Prostate gland (tissue), 2 donors: ENCODE results near the gene CPNE4. TPM values are rescaled to one million over a fixed set of nuclear protein-coding genes. Genes with fewer than 3 reads are reported as not detected.

Experiments used
- DNase-seq: peaks from one replicate; pipeline ENCODE4 v3.0.0-alpha.2; 2019; ENCODE audit warnings: low spot score
- H3K27ac ChIP-seq, 2 donors: fragments of 200-600 bp; sonication (generic); 2 replicates each; pipeline ENCODE4 v1.5.1; 2017 to 2019
- H3K27me3 ChIP-seq: fragments of 200-600 bp; sonication (generic); replicated peaks from 2 replicates; pipeline ENCODE4 v1.5.1; 2019; ENCODE audit not compliant: insufficient read depth
- H3K36me3 ChIP-seq, 2 donors: fragments of 200-600 bp; sonication (generic); 1 replicate in 1 of 2; 2 replicates in 1 of 2; pipeline versions ENCODE4 v1.5.1 to v1.8.1; 2017 to 2019
- H3K4me1 ChIP-seq: fragments of 200-600 bp; sonication (generic); replicated peaks from 2 replicates; pipeline ENCODE4 v1.5.1; 2019
- H3K4me3 ChIP-seq, 2 donors: fragments of 200-600 bp; sonication (generic); 2 replicates each; pipeline ENCODE4 v1.5.1; 2017 to 2019
- H3K9me3 ChIP-seq: fragments of 200-600 bp; sonication (generic); 2 replicates; pipeline ENCODE4 v1.5.1; 2017
- POLR2A ChIP-seq: fragments of 450-650 bp; IDR thresholded peaks from one replicate; pipeline ENCODE4 v1.6.1; 2016; ENCODE audit warnings: antibody characterized with exemption, mild to moderate bottlenecking
- POLR2AphosphoS5 ChIP-seq: sonication (generic); formaldehyde crosslinking; IDR thresholded peaks from one replicate; pipeline ENCODE4 v1.6.1; 2017; ENCODE audit warnings: antibody characterized with exemption
- WGBS: methylation state at CpG from one replicate; pipeline ENCODE4 v1.1.5; 2018; 5-methylcytosine and 5-hydroxymethylcytosine counted together
- intact Hi-C: fragments of 100-400 bp; cut with DNase I; formaldehyde crosslinking; loops from one replicate; pipeline ENCODE4 v1.14.2; 2022
- total RNA-seq, 2 donors: library from RNA; depleted of rRNA; stranded (reverse); fragments of >200 nt; gene quantifications; one replicate each; pipeline ENCODE4 v1.1.0, GENCODE V29; 2016
- TF ChIP-seq, protein P1 (sequence below), 4 experiments: fragments of 200-600 bp in 2 of 4; fragments of 450-650 bp in 2 of 4; sonication (generic) in 2 of 4; IDR thresholded peaks; 1 replicate in 3 of 4; 2 replicates in 1 of 4; pipeline ENCODE4 v1.5.1; 2016 to 2019; ENCODE audit warnings: antibody characterized with exemption in 4 of 4, mild to moderate bottlenecking in 2 of 4, moderate library complexity in 2 of 4

The CPNE4 gene
- total RNA-seq, 2 donors from 2014 or later, result 39.9 to 68.2 TPM

DNA sequence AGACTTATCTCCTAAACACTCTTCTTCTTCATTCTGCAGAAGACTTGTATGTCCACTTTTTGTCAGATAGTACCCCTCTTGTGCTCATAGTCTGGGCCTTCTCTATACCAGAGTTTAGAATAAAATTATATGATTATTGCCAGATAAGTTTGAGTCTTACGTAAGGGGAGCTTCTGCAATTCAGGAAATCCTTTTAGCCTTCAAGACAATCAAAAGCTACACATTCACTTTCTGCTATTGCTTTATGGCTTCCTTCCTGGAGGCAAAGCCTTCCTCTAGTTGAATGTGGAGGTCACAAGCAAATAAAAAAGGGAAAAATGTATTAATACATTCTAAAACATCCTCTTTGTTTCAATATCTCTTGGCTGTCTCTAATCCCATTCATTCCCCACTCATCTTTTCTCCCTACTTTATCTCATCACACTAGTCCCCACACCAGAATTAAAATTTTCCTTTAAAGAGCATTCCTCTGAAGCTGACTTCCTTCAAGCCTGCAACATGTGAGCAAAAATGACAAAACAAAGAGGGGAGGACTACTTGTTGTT, 186.8 kb downstream of the CPNE4 start:
- no peaks in the 10 kb centered on the region for H3K27me3 ChIP-seq
- intact Hi-C loops, result no loop called here
- H3K27ac ChIP-seq, result no peak overlapping the region
- no peaks in the 10 kb centered on the region for H3K36me3 ChIP-seq
- no peak overlapping the region for H3K4me3 ChIP-seq
- no peaks in the 10 kb centered on the region for H3K9me3 ChIP-seq
- DNase-seq, result no peak
- 81% methylated on average over 1 of the region's 1 CpG for whole genome bisulfite sequencing
- no peaks in the 10 kb centered on the region for H3K4me1 ChIP-seq
- TF ChIP-seq, protein P1, sequence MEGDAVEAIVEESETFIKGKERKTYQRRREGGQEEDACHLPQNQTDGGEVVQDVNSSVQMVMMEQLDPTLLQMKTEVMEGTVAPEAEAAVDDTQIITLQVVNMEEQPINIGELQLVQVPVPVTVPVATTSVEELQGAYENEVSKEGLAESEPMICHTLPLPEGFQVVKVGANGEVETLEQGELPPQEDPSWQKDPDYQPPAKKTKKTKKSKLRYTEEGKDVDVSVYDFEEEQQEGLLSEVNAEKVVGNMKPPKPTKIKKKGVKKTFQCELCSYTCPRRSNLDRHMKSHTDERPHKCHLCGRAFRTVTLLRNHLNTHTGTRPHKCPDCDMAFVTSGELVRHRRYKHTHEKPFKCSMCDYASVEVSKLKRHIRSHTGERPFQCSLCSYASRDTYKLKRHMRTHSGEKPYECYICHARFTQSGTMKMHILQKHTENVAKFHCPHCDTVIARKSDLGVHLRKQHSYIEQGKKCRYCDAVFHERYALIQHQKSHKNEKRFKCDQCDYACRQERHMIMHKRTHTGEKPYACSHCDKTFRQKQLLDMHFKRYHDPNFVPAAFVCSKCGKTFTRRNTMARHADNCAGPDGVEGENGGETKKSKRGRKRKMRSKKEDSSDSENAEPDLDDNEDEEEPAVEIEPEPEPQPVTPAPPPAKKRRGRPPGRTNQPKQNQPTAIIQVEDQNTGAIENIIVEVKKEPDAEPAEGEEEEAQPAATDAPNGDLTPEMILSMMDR (IDR thresholded peaks at IDR 0.05), result no peak
- no peak for TF ChIP-seq POLR2A
- TF ChIP-seq POLR2AphosphoS5, result no peak

DNA sequence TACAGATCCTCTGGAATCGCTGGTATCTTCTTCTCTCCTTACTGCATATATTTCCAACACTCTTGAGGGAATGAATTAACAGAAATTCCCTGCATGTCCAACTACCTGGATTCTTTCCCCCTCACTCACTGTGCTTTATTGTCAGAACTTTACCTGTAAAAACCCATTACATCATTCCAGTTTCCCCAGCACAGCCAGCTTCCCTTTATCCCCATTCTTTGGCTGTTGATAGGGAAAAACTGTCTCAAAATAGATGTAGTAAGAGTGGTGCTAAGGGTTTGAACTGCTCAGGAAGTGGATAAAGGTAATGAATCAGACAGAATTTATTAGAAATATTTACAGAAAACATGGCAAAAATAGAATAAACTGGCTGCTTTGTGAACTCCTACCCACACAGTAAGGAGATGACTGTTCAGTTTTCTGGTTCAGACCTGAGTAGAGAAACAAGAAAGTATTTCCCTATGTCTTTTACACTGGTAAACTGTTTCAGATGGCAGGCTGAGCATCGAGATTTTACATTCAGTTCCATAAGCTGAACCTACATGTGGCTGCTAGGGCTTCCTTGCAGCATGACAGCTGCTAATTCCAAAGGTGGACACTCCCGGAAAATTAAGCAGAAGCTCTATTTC, 188.4 kb downstream of the CPNE4 start:
- intact Hi-C loops, result no loop called here
- TF ChIP-seq POLR2A, result no peak
- TF ChIP-seq POLR2AphosphoS5, result no peak
- TF ChIP-seq, protein P1 (IDR thresholded peaks at IDR 0.05), result no peak
- no peaks in the 10 kb centered on the region for H3K27me3 ChIP-seq
- no peaks in the 10 kb centered on the region for H3K36me3 ChIP-seq
- H3K9me3 ChIP-seq, result no peaks in the 10 kb centered on the region
- WGBS, result 21% methylated on average over 3 of the region's 3 CpGs
- no peak overlapping the region for H3K27ac ChIP-seq
- no peak for DNase-seq
- H3K4me1 ChIP-seq, result no peaks in the 10 kb centered on the region
- no peak overlapping the region for H3K4me3 ChIP-seq

DNA sequence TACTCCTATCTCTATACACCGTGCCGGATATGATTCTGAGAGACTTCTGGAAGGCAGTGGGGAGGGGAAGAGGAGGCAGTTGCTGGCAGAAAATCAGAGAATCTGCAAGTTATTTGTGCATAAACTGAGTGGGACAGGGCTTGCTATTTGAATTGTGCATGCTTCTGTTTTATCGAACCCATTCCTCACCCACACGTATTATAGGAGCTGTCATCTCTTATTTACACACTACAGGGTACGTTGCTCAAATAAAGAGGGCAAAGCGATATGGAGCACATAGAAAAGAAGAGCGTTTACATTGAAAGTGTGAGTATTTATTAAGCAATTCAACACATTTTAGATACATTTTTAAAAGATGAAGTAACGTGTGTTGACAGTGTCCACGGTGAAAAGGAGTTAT, 191.6 kb downstream of the CPNE4 start:
- no peaks in the 10 kb centered on the region for H3K4me1 ChIP-seq
- intact Hi-C loops, result no loop called here
- 36% methylated on average over 9 of the region's 9 CpGs for WGBS

DNA sequence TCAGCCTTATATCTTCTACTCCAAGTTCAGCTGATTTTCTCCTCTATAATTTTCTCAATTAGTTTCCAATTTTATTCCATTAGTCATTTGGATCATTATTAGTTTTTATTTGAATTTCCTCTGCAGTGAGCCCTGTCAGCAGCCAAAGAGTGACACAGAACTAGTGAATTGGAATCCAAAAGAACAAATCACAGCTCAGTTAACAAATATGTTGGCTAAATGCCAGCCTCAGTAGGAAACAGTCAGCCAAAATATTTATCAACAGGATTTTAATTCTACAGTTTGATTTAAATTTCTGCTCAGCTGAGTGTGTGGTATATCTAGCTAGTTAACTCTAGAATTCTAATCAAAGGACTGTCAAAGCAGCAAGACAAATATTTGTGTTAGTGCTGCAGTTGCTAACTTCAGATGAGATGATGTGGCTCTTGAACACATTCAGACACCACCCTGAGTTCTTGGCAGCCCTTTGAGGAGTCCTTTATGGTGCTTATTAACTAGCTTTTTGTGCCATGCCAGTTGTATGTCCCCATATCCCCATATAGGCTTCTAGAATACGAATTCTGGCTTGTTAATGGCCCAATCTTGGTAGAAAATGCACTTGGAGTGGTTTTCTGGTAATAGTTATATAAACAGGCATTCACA, 194.5 kb downstream of the CPNE4 start:
- Histone ChIP-seq H3K4me1 (no peaks in the 10 kb centered on the region), H3K36me3 (no peaks in the 10 kb centered on the region), H3K4me3 (no peak overlapping the region), H3K9me3 (no peaks in the 10 kb centered on the region), H3K27ac (no peak overlapping the region), H3K27me3 (no peaks in the 10 kb centered on the region)
- 71% methylated on average over 1 of the region's 1 CpG for WGBS
- DNase-seq, result no peak
- TF ChIP-seq, protein P1 (IDR thresholded peaks at IDR 0.05), result no peak
- no peak for TF ChIP-seq POLR2A
- no peak for TF ChIP-seq POLR2AphosphoS5
- intact Hi-C loops, result no loop called here

More for the DNA sequence above, 191.6 kb downstream of the CPNE4 start:
- Histone ChIP-seq H3K4me3 (no peak overlapping the region), H3K27me3 (no peaks in the 10 kb centered on the region), H3K27ac (no peak overlapping the region), H3K9me3 (no peaks in the 10 kb centered on the region), H3K36me3 (no peaks in the 10 kb centered on the region)
- no peak for DNase-seq
- TF ChIP-seq, protein P1 (IDR thresholded peaks at IDR 0.05), result no peak
- no peak for TF ChIP-seq POLR2AphosphoS5
- TF ChIP-seq POLR2A, result no peak
